HepG2 (cell line): ENCODE results near the gene NFKBIA. TPM values are rescaled to one million over a fixed set of nuclear protein-coding genes. Genes with fewer than 3 reads are reported as not detected.

ENCODE experiments used
- ATAC-seq: fragments of 200-7000 bp; cut with Tn5 transposase; 3 replicates; pipeline ENCODE4 v1.9.1; 2020; ENCODE audit warnings: mild to moderate bottlenecking, moderate library complexity
- BruUV-seq: library from RNA; stranded (reverse); fragments of 400-500 nt; replicated peaks from 2 replicates; lab custom pipeline; 2021; lab: Mats Ljungman, UMichigan
- CTCF ChIA-PET: fragments of 300-600 bp; formaldehyde crosslinking; extraction: SDS; loops from one replicate; lab custom pipeline; 2021; ENCODE audit warnings: low total read pairs, inconsistent platforms, low intra/inter-chr PET ratio; lab: Yijun Ruan, JAX
- POLR2A ChIA-PET: fragments of 350-600 bp; sonication (Branson Sonifier 250); formaldehyde crosslinking; loops from one replicate; lab custom pipeline; 2020; ENCODE audit warnings: antibody characterized with exemption, inconsistent platforms; lab: Yijun Ruan, JAX
- DNase-seq: peaks from one replicate; pipeline ENCODE4 v3.0.0-alpha.2; 2015; ENCODE audit warnings: low spot score
- FAIRE-seq: peaks from 3 replicates; lab custom pipeline; 2011; peaks lifted over from hg19 to GRCh38; lab: Jason Lieb, UNC
- H2AFZ ChIP-seq: one replicate; pipeline ENCODE4 v1.6.1; 2011; ENCODE audit warnings: low read length, inconsistent platforms
- H3K27ac ChIP-seq: fragments of 300-600 bp; 3 replicates; pipeline ENCODE4 v1.8.0; 2011; ENCODE audit warnings: mixed run types, mild to moderate bottlenecking, mixed read lengths, low read length, inconsistent platforms; ENCODE audit not compliant: insufficient read depth; ENCODE audit errors: extremely low read length
- H3K27me3 ChIP-seq, 2 experiments: fragments of 200-600 bp in 1 of 2; 2 replicates in 1 of 2; 3 replicates in 1 of 2; pipeline versions ENCODE4 v1.6.0 to v1.8.0; 2011; ENCODE audit warnings: low read length in 2 of 2, mild to moderate bottlenecking in 2 of 2, moderate library complexity in 2 of 2, inconsistent platforms in 1 of 2; ENCODE audit not compliant: insufficient read depth in 2 of 2, control insufficient read depth in 1 of 2
- H3K36me3 ChIP-seq, 2 experiments: fragments of 200-600 bp in 1 of 2; replicated peaks in 1 of 2; 2 replicates in 1 of 2; 3 replicates in 1 of 2; pipeline versions ENCODE4 v1.5.1 to v1.8.0; 2011; ENCODE audit warnings: low read length in 2 of 2, inconsistent platforms in 1 of 2; ENCODE audit not compliant: insufficient read depth in 2 of 2, control insufficient read depth in 1 of 2
- H3K4me1 ChIP-seq: 2 replicates; pipeline ENCODE4 v1.5.1; 2012; ENCODE audit warnings: low read length, inconsistent platforms; ENCODE audit not compliant: insufficient read depth
- H3K4me2 ChIP-seq: 2 replicates; pipeline ENCODE4 v1.6.0; 2011; ENCODE audit warnings: low read depth, low read length, inconsistent platforms
- H3K4me3 ChIP-seq, 3 experiments: fragments of 200-600 bp in 1 of 3; sonication (generic), shearing (Covaris generic) in 1 of 3; replicated peaks in 1 of 3; 2 replicates each; pipeline ENCODE4 v1.5.1; 2011 to 2016; ENCODE audit warnings: low read length in 3 of 3, inconsistent platforms in 2 of 3, low read depth in 2 of 3, mild to moderate bottlenecking in 2 of 3, control low read depth in 1 of 3, mixed read lengths in 1 of 3; ENCODE audit not compliant: insufficient read depth in 1 of 3
- H3K79me2 ChIP-seq: one replicate; pipeline ENCODE4 v1.6.1; 2011; ENCODE audit warnings: low read length, inconsistent platforms; ENCODE audit not compliant: insufficient read depth
- H3K9ac ChIP-seq: 2 replicates; pipeline ENCODE4 v1.6.0; 2011; ENCODE audit warnings: mild to moderate bottlenecking, low read depth, low read length, inconsistent platforms; ENCODE audit not compliant: insufficient read depth
- H3K9me3 ChIP-seq: 2 replicates; pipeline ENCODE4 v1.5.1; 2012; ENCODE audit warnings: mild to moderate bottlenecking, low read length
- H4K20me1 ChIP-seq: 2 replicates; pipeline ENCODE4 v1.6.0; 2011; ENCODE audit warnings: inconsistent platforms, mild to moderate bottlenecking, low read length, moderate library complexity; ENCODE audit not compliant: insufficient read depth
- ARNT2 ChIP-seq: sonication (generic); formaldehyde crosslinking; IDR thresholded peaks from 2 replicates; pipeline ENCODE4 v1.8.0; 2022; ENCODE audit warnings: mild to moderate bottlenecking, low read depth, missing genetic modification reagents, moderate library complexity
- ATRX ChIP-seq: sonication (generic); formaldehyde crosslinking; IDR thresholded peaks from 2 replicates; pipeline ENCODE4 v1.4.0; 2020; ENCODE audit warnings: missing genetic modification reagents, borderline replicate concordance
- E2F5 ChIP-seq: sonication (generic); formaldehyde crosslinking; conservative IDR thresholded peaks from 2 replicates; pipeline ENCODE4 v1.4.0; 2020; ENCODE audit warnings: missing genetic modification reagents
- GATAD2A ChIP-seq: IDR thresholded peaks from 2 replicates; pipeline ENCODE4 v1.6.1; 2016
- SATB2 ChIP-seq: sonication (generic); formaldehyde crosslinking; IDR thresholded peaks from 2 replicates; pipeline ENCODE4 v1.5.0; 2020; ENCODE audit warnings: missing genetic modification reagents
- SOX6 ChIP-seq, 2 experiments: fragments of 450-650 bp in 1 of 2; sonication (generic) in 1 of 2; formaldehyde crosslinking in 1 of 2; IDR thresholded peaks; 2 replicates each; pipeline versions ENCODE4 v1.4.0 to v1.6.1; 2017 to 2020; ENCODE audit warnings: antibody characterized with exemption in 1 of 2, mild to moderate bottlenecking in 1 of 2, missing genetic modification reagents in 1 of 2
- THAP11 ChIP-seq: IDR thresholded peaks from 2 replicates; pipeline ENCODE4 v1.6.1; 2016; ENCODE audit warnings: missing biosample characterization, missing genetic modification reagents
- ZMAT5 ChIP-seq: sonication (generic); formaldehyde crosslinking; IDR thresholded peaks from 2 replicates; pipeline ENCODE4 v1.5.0; 2020; ENCODE audit warnings: mild to moderate bottlenecking, low read depth, missing genetic modification reagents, borderline replicate concordance
- ZNF280D ChIP-seq: sonication (generic); formaldehyde crosslinking; IDR thresholded peaks from 2 replicates; pipeline ENCODE4 v1.5.1; 2020; ENCODE audit warnings: mild to moderate bottlenecking, missing genetic modification reagents
- ZNF468 ChIP-seq: sonication (generic); formaldehyde crosslinking; IDR thresholded peaks from 2 replicates; pipeline ENCODE4 v1.8.0; 2022; ENCODE audit warnings: mild to moderate bottlenecking, moderate library complexity, missing genetic modification reagents
- ZNF713 ChIP-seq: sonication (generic); formaldehyde crosslinking; IDR thresholded peaks from 2 replicates; pipeline ENCODE4 v1.4.0; 2020; ENCODE audit warnings: mild to moderate bottlenecking, missing genetic modification reagents
- WGBS: methylation state at CpG from one replicate; pipeline ENCODE4 v1.1.6; 2017; ENCODE audit warnings: low lambda C conversion rate; 5-methylcytosine and 5-hydroxymethylcytosine counted together
- in situ Hi-C: cut with HindIII; loops from 2 replicates; pipeline ENCODE4 v1.10.0; 2017; ENCODE audit warnings: low pct_unique_long_range_greater_than_20kb; ENCODE audit not compliant: extremely low pct_ligation_motif_present
- intact Hi-C: fragments of 100-400 bp; cut with micrococcal nuclease; formaldehyde crosslinking; loops from one replicate; pipeline ENCODE4 v1.10.0; 2022; ENCODE audit not compliant: unreplicated experiment
- polyA plus RNA-seq, 8 experiments: library from polyadenylated mRNA; depleted of rRNA in 3 of 8; stranded (reverse) in 7 of 8; unstranded in 1 of 8; fragments of >200 nt; fragmentation: Illumina TruSeq in 4 of 8; extraction: Trizol in 4 of 8; gene quantifications; 2 replicates each; pipeline versions ENCODE4 v1.2.1 to v1.2.3, GENCODE V29; 2011 to 2016; ENCODE audit warnings: low read depth in 4 of 8, missing spikeins in 1 of 8, mixed read lengths in 1 of 8; ENCODE audit not compliant: insufficient read depth in 1 of 8
- total RNA-seq, 5 experiments: library from RNA; depleted of rRNA; stranded (reverse); fragments of >200 nt; fragmentation: Illumina TruSeq; extraction: Trizol; gene quantifications; 2 replicates each; pipeline ENCODE4 v1.2.3, GENCODE V29; 2016; ENCODE audit warnings: low read depth in 1 of 5
- TF ChIP-seq, protein P1 (sequence below): sonication (generic); formaldehyde crosslinking; IDR thresholded peaks from 2 replicates; pipeline ENCODE4 v1.4.0; 2020; ENCODE audit warnings: low read depth, missing genetic modification reagents

NFKBIA gene
- total and polyA plus RNA-seq, 2 of the 13 experiments (the other 11 are each of a cell fraction or from before 2014, with no cell fraction given): 197 to 319 TPM

- TF ChIP-seq ATRX (CRISPR knock-in tag): no peak
- TF ChIP-seq, all 625 proteins: peak for 24
These were observed 29.0 kb downstream of the NFKBIA start (continued) for GRCh38 chr14:35375558-35376025.

DNA sequence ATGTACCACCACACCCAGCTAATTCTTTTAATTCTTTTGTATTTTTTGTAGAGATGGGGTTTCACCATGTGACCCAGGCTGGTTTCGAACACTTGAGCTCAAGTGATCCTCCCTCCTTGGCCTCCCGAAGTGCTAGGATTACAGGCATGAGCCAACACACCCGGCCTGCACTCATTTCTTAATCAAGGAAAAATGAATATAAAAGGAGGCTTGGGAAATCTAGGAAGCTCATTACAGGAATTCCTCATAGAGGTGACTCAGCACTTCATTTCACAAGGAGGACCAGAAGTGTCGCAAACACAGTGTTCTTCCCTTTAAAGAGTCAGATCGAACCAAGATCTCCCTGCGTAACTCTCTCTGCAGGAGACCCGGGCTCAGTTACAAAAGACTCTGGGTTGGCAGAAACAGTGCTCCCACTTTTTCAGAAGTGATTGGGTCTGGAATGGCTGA lies 30.3 kb downstream of the NFKBIA start:
- Histone ChIP-seq H2AFZ (no peak overlapping the region), H4K20me1 (no peaks in the 10 kb centered on the region), H3K4me2 (peak overlapping the region; percentile 43), H3K9me3 (peaks cover 11% of the 10 kb centered on the region), H3K79me2 (no peaks in the 10 kb centered on the region), H3K4me3 (no peak overlapping the region), H3K27ac (no peak overlapping the region), H3K27me3 (no peaks in the 10 kb centered on the region), H3K36me3 (no peaks in the 10 kb centered on the region), H3K4me1 (peaks cover 48% of the 10 kb centered on the region), H3K9ac (no peak overlapping the region)
- ChIA-PET CTCF (no interaction called here), POLR2A (interaction anchor here (0.6 to 4.6 kb wide), 15 partner anchors 9 to 253 kb away, joined by 3 to 83 read pairs (median 9); partner anchors contain the start of genes NFKBIA, PPP2R3C and PSMA6)
- DNase-seq (peak; percentile 89), ATAC-seq (peak; percentile 6; the same call in 2 of the 3 replicates), FAIRE-seq (peak; percentile 58)
- intact Hi-C loops (loop anchor here (1.0 kb wide), 1 partner anchor 9 kb away; no protein-coding TSS in a partner anchor), in situ Hi-C loops (no loop called here)
- WGBS: 24% methylated on average over 7 of the region's 7 CpGs
- BruUV-seq: no TSS peak
- TF ChIP-seq ZMAT5 (CRISPR knock-in tag) (no peak), E2F5 (CRISPR knock-in tag) (no peak), THAP11 (CRISPR knock-in tag) (peak; percentile 57; the same call in 1 of the 2 replicates), ARNT2 (CRISPR knock-in tag) (no peak), SOX6 (IDR thresholded peaks at IDR 0.05) (no peak), SOX6 (CRISPR knock-in tag; IDR thresholded peaks at IDR 0.05) (peak; percentile 31; the same call in 1 of the 2 replicates), ZNF713 (CRISPR knock-in tag) (no peak), ZNF280D (no peak), SATB2 (CRISPR knock-in tag) (no peak), ZNF468 (no peak), GATAD2A (CRISPR knock-in tag) (peak; percentile 80)
- TF ChIP-seq, protein P1, sequence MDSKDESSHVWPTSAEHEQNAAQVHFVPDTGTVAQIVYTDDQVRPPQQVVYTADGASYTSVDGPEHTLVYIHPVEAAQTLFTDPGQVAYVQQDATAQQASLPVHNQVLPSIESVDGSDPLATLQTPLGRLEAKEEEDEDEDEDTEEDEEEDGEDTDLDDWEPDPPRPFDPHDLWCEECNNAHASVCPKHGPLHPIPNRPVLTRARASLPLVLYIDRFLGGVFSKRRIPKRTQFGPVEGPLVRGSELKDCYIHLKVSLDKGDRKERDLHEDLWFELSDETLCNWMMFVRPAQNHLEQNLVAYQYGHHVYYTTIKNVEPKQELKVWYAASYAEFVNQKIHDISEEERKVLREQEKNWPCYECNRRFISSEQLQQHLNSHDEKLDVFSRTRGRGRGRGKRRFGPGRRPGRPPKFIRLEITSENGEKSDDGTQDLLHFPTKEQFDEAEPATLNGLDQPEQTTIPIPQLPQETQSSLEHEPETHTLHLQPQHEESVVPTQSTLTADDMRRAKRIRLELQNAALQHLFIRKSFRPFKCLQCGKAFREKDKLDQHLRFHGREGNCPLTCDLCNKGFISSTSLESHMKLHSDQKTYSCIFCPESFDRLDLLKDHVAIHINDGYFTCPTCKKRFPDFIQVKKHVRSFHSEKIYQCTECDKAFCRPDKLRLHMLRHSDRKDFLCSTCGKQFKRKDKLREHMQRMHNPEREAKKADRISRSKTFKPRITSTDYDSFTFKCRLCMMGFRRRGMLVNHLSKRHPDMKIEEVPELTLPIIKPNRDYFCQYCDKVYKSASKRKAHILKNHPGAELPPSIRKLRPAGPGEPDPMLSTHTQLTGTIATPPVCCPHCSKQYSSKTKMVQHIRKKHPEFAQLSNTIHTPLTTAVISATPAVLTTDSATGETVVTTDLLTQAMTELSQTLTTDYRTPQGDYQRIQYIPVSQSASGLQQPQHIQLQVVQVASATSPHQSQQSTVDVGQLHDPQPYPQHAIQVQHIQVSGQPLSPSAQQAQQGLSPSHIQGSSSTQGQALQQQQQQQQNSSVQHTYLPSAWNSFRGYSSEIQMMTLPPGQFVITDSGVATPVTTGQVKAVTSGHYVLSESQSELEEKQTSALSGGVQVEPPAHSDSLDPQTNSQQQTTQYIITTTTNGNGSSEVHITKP (CRISPR knock-in tag): 0 out of 2 replicates have a peak, but pooled peaks have one; percentile 18
